MM.1S (cell line): ENCODE results near the gene TMOD4.
A peak's percentile ranks its signal among the peaks of the same experiment; 100 is the strongest.

Experiments
- DNase-seq: peaks from one replicate; pipeline ENCODE4 v3.0.0-alpha.2; 2015
- H2AFZ ChIP-seq: fragments of 300-600 bp; sonication (generic); 2 replicates; pipeline ENCODE4 v1.6.0; 2016; ENCODE audit warnings: antibody characterized with exemption, low read length
- H3F3A ChIP-seq: fragments of 300-600 bp; sonication (generic); 2 replicates; pipeline ENCODE4 v1.6.1; 2016; ENCODE audit warnings: mild to moderate bottlenecking, antibody characterized with exemption, low read length, moderate library complexity, mixed read lengths; ENCODE audit not compliant: insufficient read depth
- H3K27ac ChIP-seq: fragments of 300-600 bp; sonication (generic); 2 replicates; pipeline ENCODE4 v1.5.1; 2016; ENCODE audit warnings: mild to moderate bottlenecking, low read length
- H3K27me3 ChIP-seq: fragments of 300-600 bp; sonication (generic); replicated peaks from 2 replicates; pipeline ENCODE4 v1.6.0; 2016; ENCODE audit warnings: low read length; ENCODE audit not compliant: insufficient read depth
- H3K36me3 ChIP-seq: fragments of 300-600 bp; sonication (generic); replicated peaks from 2 replicates; pipeline ENCODE4 v1.6.1; 2016; ENCODE audit warnings: mild to moderate bottlenecking, low read length, mixed read lengths; ENCODE audit not compliant: insufficient read depth
- H3K4me1 ChIP-seq: fragments of 300-600 bp; sonication (generic); 2 replicates; pipeline ENCODE4 v1.6.1; 2016; ENCODE audit warnings: low read length, mixed read lengths
- H3K4me2 ChIP-seq: fragments of 300-600 bp; sonication (generic); 2 replicates; pipeline ENCODE4 v1.6.0; 2016; ENCODE audit warnings: low read depth, low read length
- H3K4me3 ChIP-seq: fragments of 300-600 bp; sonication (generic); 2 replicates; pipeline ENCODE4 v1.5.1; 2016; ENCODE audit warnings: low read length, mixed read lengths
- H3K79me2 ChIP-seq: fragments of 300-600 bp; sonication (generic); 2 replicates; pipeline ENCODE4 v1.6.1; 2016; ENCODE audit warnings: mixed run types, low read length, mixed read lengths
- H3K9ac ChIP-seq: fragments of 300-600 bp; sonication (generic); 2 replicates; pipeline ENCODE4 v1.6.1; 2016; ENCODE audit warnings: low read length, mixed read lengths
- H3K9me2 ChIP-seq: fragments of 300-600 bp; sonication (generic); replicated peaks from 2 replicates; pipeline ENCODE4 v1.6.1; 2016; ENCODE audit warnings: mild to moderate bottlenecking, low read length, mixed read lengths; ENCODE audit not compliant: insufficient read depth
- H3K9me3 ChIP-seq: fragments of 300-600 bp; sonication (generic); replicated peaks from 2 replicates; pipeline ENCODE4 v1.6.1; 2016; ENCODE audit warnings: mild to moderate bottlenecking, low read length, mixed read lengths; ENCODE audit not compliant: insufficient read depth
- H4K20me1 ChIP-seq: fragments of 300-600 bp; sonication (generic); 2 replicates; pipeline ENCODE4 v1.6.1; 2016; ENCODE audit warnings: mild to moderate bottlenecking, low read length, moderate library complexity, mixed read lengths; ENCODE audit not compliant: insufficient read depth
- EZH2 ChIP-seq: fragments of 300-600 bp; sonication (generic); optimal IDR thresholded peaks from 2 replicates; pipeline ENCODE3; 2017; ENCODE audit warnings: low read depth, mild to moderate bottlenecking, antibody characterized with exemption, low read length, mixed read lengths
- EZH2phosphoT487 ChIP-seq: fragments of 300-600 bp; sonication (generic); IDR thresholded peaks from 2 replicates; pipeline ENCODE4 v1.6.1; 2018; ENCODE audit warnings: antibody characterized with exemption, low read length
- TF ChIP-seq, protein P1 (sequence below): fragments of 300-600 bp; sonication (generic); IDR thresholded peaks from 2 replicates; pipeline ENCODE4 v1.5.1; 2016; ENCODE audit warnings: antibody characterized with exemption, low read length, mixed read lengths

TMOD4 gene

GRCh38 chr1:151147132-151147503, 28.7 kb downstream of the TMOD4 start:
- Histone ChIP-seq H3K9me2 (no peaks in the 10 kb centered on the region), H3K4me1 (peaks cover 8% of the 10 kb centered on the region; the same call in 1 of the 2 replicates), H2AFZ (peak overlapping the region; percentile 99), H3F3A (no peaks in the 10 kb centered on the region), H4K20me1 (no peaks in the 10 kb centered on the region), H3K79me2 (no peaks in the 10 kb centered on the region), H3K36me3 (no peaks in the 10 kb centered on the region), H3K4me3 (peak overlapping the region; percentile 96), H3K9me3 (no peaks in the 10 kb centered on the region), H3K4me2 (peak overlapping the region; percentile 100), H3K9ac (peak overlapping the region; percentile 56; the same call in 1 of the 2 replicates), H3K27me3 (peaks cover 15% of the 10 kb centered on the region), H3K27ac (no peak overlapping the region)
- DNase-seq, result no peak
- TF ChIP-seq EZH2 (no peak), EZH2phosphoT487 (no peak)
- TF ChIP-seq, protein P1, sequence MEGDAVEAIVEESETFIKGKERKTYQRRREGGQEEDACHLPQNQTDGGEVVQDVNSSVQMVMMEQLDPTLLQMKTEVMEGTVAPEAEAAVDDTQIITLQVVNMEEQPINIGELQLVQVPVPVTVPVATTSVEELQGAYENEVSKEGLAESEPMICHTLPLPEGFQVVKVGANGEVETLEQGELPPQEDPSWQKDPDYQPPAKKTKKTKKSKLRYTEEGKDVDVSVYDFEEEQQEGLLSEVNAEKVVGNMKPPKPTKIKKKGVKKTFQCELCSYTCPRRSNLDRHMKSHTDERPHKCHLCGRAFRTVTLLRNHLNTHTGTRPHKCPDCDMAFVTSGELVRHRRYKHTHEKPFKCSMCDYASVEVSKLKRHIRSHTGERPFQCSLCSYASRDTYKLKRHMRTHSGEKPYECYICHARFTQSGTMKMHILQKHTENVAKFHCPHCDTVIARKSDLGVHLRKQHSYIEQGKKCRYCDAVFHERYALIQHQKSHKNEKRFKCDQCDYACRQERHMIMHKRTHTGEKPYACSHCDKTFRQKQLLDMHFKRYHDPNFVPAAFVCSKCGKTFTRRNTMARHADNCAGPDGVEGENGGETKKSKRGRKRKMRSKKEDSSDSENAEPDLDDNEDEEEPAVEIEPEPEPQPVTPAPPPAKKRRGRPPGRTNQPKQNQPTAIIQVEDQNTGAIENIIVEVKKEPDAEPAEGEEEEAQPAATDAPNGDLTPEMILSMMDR, result no peak

DNA sequence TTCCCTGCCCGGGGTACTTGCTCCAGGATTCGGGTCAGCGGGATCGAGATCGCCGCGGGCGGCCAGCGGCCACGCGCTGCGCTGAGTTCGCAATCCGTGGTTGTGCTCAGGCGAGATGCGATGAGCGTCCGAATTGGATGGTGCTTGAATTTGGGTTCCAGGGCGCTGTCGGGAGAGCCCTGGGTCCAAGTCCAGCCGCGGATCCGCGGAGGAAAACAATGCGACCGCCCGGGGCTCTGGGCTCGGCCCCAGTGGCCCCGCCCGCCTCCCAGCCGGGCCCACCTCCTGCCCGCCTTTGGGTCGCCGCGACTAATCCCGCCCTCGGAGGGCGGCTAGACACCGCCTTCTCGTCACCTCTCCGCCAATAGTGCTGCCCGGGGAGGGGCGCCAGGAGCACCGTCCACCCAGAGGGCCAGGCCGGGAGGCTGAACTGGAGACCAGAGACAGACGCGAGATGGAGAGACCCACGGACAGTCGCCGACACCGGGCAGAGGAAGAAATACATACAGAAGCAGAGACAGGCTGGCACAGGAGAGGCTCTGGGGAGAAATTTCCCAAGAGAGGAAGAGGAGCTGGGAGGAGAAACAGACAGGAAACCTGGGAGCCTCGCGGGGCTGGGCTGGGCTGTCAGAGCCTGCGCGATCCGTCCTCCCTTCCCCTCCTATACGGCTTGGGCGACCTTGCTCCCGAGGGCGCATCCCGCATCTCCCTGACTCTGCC, 29.2 kb downstream of the TMOD4 start, which contains the start of gene SEMA6C:
SEMA6C (minus strand) TSS at position 220 of the 720 bp plus-strand sequence. CDS start 4,010 bp downstream, outside the sequence.
- peak within 1 kb of the TSS; percentile 99 for H2AFZ ChIP-seq
- no peak for TF ChIP-seq EZH2phosphoT487
- TF ChIP-seq EZH2, result no peak
- TF ChIP-seq, protein P1, result no peak
- peak within 1 kb of the TSS; percentile 100 for H3K4me2 ChIP-seq
- H3K9ac ChIP-seq, result peak within 1 kb of the TSS; percentile 56; the same call in 1 of the 2 replicates
- peak; percentile 92 for DNase-seq
- H3K36me3 ChIP-seq, result no peaks in the 10 kb centered on the region
- peak within 1 kb of the TSS; percentile 96 for H3K4me3 ChIP-seq
- H3K9me2 ChIP-seq, result no peaks in the 10 kb centered on the region
- no peaks in the 10 kb centered on the region for H3K79me2 ChIP-seq
- no peaks in the 10 kb centered on the region for H4K20me1 ChIP-seq
- H3K27ac ChIP-seq, result no peak within 1 kb of the TSS
- no peaks in the 10 kb centered on the region for H3K9me3 ChIP-seq
- H3F3A ChIP-seq, result no peaks in the 10 kb centered on the region
- H3K4me1 ChIP-seq, result peaks cover 8% of the 10 kb centered on the region; the same call in 1 of the 2 replicates
- H3K27me3 ChIP-seq, result peaks cover 15% of the 10 kb centered on the region

GRCh38 chr1:151146072-151146411, 29.7 kb downstream of the TMOD4 start:
- no peaks in the 10 kb centered on the region for H3K79me2 ChIP-seq
- peak overlapping the region; percentile 96 for H3K4me3 ChIP-seq
- H3K4me1 ChIP-seq, result peaks cover 8% of the 10 kb centered on the region; the same call in 1 of the 2 replicates
- no peaks in the 10 kb centered on the region for H4K20me1 ChIP-seq
- peaks cover 15% of the 10 kb centered on the region for H3K27me3 ChIP-seq
- H3K9me3 ChIP-seq, result no peaks in the 10 kb centered on the region
- no peaks in the 10 kb centered on the region for H3F3A ChIP-seq
- H3K9me2 ChIP-seq, result no peaks in the 10 kb centered on the region
- peak overlapping the region; percentile 99 for H2AFZ ChIP-seq
- H3K36me3 ChIP-seq, result no peaks in the 10 kb centered on the region
- DNase-seq, result no peak
- H3K27ac ChIP-seq, result no peak overlapping the region
- no peak for TF ChIP-seq EZH2phosphoT487
- TF ChIP-seq, protein P1, result no peak
- TF ChIP-seq EZH2, result no peak
- peak overlapping the region; percentile 100 for H3K4me2 ChIP-seq
- H3K9ac ChIP-seq, result peak overlapping the region; percentile 56; the same call in 1 of the 2 replicates
